22Rv1 (cell line): ENCODE data around the gene MAML1.

Experiments used
- ZFX ChIP-seq: fragments of 450-650 bp; IDR thresholded peaks from 2 replicates; pipeline ENCODE4 v1.6.1; 2017; ENCODE audit warnings: antibody characterized with exemption, borderline replicate concordance
- TF ChIP-seq, protein P1 (sequence below): fragments of 450-650 bp; IDR thresholded peaks from 2 replicates; pipeline ENCODE4 v1.5.1; 2017; ENCODE audit warnings: mild to moderate bottlenecking

DNA sequence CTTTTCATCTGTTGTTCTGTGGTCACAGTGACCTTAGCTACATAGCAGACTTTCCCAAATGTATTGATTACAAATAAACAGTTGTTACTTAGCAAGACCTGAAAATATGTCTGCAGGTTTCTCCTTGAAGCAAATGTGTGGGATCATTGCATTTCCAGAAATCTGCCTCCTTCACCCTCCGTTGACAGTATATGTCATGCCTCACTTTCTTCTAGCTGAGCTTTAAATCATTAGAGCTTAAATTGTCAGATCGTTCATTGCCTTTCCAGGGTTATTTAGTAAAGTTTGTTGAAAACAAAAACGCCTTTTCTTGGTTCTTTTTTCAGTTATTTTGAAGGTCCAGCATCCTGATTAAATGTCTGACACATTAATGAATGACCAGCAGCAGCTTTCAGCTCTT lies 2.3 kb upstream of the MAML1 start:
- TF ChIP-seq, protein P1, sequence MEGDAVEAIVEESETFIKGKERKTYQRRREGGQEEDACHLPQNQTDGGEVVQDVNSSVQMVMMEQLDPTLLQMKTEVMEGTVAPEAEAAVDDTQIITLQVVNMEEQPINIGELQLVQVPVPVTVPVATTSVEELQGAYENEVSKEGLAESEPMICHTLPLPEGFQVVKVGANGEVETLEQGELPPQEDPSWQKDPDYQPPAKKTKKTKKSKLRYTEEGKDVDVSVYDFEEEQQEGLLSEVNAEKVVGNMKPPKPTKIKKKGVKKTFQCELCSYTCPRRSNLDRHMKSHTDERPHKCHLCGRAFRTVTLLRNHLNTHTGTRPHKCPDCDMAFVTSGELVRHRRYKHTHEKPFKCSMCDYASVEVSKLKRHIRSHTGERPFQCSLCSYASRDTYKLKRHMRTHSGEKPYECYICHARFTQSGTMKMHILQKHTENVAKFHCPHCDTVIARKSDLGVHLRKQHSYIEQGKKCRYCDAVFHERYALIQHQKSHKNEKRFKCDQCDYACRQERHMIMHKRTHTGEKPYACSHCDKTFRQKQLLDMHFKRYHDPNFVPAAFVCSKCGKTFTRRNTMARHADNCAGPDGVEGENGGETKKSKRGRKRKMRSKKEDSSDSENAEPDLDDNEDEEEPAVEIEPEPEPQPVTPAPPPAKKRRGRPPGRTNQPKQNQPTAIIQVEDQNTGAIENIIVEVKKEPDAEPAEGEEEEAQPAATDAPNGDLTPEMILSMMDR, result no peak
- no peak for TF ChIP-seq ZFX
